A204.1 (cell line): ENCODE measurements around the gene CD53.
"Not testable (repeated sequence)": the region's sequence is repeated elsewhere in the genome, so short reads cannot be mapped to it uniquely, and the experiment has no call there.

Experiments
- FAIRE-seq: peaks from 2 replicates; lab custom pipeline; 2012; peaks lifted over from hg19 to GRCh38; lab: Jason Lieb, UNC

Gene CD53

GRCh38 chr1:110916669-110917306 is 43.8 kb downstream of the CD53 start:
- FAIRE-seq, result no peak

GRCh38 chr1:110918016-110918415 is 45.1 kb downstream of the CD53 start:
- FAIRE-seq, result no peak

- no peak for FAIRE-seq
Measured at GRCh38 chr1:110921953-110922352, 49.0 kb downstream of the CD53 start.

GRCh38 chr1:110927484-110928075 is 54.6 kb downstream of the CD53 start:
- no peak for FAIRE-seq

- FAIRE-seq, result no peak
Measured at GRCh38 chr1:110928191-110928590, 55.2 kb downstream of the CD53 start.

- no peak for FAIRE-seq
Measured at GRCh38 chr1:110928904-110929303, 56.0 kb downstream of the CD53 start.

GRCh38 chr1:110931097-110931496 is 58.1 kb downstream of the CD53 start:
- not testable (repeated sequence) for FAIRE-seq

- no peak for FAIRE-seq
Measured at GRCh38 chr1:110936567-110936966, 63.6 kb downstream of the CD53 start.

GRCh38 chr1:110944806-110945205 is 71.9 kb downstream of the CD53 start:
- FAIRE-seq, result no peak

GRCh38 chr1:110945626-110946025 is 72.7 kb downstream of the CD53 start:
- no peak for FAIRE-seq

- FAIRE-seq, result no peak
Measured at GRCh38 chr1:110948038-110948810, 75.3 kb downstream of the CD53 start.
